Measurements from ENCODE around the gene TRIOBP.

DNA sequence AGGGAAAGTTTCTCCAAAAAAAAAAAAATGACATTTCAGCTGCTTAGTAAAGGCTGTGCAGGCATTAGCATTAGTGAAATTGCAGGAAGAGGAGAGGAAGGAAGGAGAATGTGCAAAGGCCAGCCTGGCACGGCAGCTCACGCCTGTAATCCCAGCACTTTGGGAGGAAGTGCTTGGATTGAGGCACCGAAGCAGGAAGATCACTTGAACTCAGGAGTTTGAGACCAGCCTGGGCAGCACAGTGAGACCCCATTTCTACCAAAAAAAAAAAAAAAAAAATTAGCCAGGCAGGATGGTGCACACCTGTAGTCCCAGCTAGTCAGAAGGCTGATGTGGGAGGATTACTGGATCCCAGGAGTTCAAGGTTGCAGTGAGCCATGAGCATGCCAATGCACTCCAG is 7.8 kb downstream of the TRIOBP start:
- no peak for TF ChIP-seq EZH2 (IDR thresholded peaks at IDR 0.05)
- TF ChIP-seq POLR2AphosphoS5 (IDR thresholded peaks at IDR 0.05; ENCODE audit: borderline replicate concordance, low read depth, low read length), result no peak

Measured in SK-N-MC (cell line).